Activated T-helper 1 cell treated with anti-CD3 and anti-CD28 coated beads, Interleukin-2, amount 50 U/mL, for 16 hours (primary cell): ENCODE results near the gene NFIX.

Experiments used
- DNase-seq, 2 donors: peaks; one replicate each; pipeline ENCODE4 v3.0.0-alpha.2; 2020; ENCODE audit warnings: low read depth in 1 of 2, low spot score in 1 of 2

NFIX gene

DNA sequence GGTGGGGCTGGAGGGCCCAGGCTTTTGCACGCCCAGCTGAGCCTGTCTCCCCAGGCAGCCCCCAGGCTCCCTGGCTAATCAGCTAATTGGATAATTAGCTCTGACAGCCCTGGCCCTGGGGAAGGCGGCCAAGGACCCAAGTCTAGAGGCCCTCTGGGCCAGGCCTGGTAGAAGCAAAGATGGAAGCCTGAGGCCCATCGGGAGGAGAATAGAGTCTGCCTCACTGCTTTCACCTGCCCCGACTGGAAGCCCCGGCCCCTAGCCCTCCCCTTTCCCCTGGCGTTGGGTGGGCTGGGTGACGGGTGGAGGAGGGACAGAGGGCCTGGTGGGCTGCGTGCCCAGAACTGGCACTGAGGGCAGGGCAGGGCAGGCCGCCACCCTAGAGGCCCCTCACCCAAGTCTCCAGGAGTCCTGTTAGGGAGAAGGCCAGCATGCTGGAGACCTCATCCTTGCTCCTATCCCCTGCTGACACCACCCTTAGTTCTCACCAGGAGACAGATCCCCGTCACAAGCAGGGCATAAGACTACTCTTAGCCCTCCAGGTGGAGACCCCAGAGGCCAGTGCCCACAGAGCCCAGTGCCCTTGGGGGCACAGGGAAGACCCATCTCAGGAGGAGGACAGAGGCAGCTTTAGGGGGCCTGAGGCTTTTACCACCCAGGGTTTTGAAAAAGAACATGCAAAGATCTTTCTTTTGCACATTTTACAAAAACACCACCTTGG is 95.4 kb downstream of the NFIX start:
- no peak for DNase-seq

DNA sequence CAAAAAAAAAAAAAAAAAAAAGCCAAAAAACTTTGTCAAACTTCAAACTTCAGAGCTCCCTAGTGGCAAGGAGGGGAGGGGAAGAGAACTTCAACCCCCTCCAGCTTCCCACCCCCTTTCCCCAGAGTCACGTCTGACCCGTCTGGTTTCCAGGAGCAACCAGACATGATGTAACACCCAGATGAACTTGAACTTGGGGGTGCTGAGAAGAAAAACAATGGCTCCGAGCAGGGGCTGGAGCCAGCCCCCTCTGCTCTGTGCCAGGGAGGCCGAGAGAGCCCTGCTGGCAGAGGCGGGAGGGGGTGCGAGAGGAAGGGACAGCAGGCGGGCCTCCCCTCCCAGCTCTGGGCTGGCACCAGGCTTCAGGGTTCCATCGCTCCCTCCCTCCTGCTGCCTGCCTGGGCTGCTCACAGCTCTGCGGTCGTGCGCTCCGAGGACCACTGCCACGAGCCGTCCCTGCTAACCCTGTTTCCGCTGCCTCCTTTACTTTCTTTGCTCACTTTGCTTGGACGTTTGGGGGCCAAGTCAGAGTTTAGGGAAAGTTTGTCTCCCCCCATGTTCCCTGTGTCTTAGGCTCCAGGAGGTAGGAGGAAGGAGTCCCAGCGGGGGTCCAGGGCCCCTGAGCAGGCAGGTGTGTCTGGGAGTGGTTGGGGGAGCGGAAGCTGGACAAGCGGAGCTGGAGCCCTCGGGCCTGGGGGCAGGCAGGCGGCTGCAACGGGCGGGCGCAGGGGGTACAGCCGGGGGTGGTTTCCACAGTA is 96.3 kb downstream of the NFIX start:
- no peak for DNase-seq

DNA sequence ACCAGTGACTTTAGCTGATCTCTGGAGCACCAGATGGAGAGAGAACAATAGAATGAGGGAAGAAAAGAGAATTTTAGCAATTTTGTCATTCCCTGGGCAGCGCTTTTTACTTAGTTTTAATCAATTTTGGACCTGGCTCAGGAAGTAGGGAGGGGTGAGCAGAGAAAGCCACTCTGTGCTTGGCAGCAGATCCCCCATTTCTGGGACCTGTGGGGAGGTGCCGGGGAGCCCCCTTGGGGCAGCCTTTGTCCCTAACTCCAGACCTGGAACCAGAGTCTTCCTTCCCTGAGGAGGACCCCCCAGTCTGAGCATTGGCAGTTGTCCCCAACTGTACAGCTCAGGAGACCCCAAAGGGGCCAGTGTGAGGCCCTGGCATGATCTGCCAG is 96.9 kb downstream of the NFIX start:
- DNase-seq: no peak

DNA sequence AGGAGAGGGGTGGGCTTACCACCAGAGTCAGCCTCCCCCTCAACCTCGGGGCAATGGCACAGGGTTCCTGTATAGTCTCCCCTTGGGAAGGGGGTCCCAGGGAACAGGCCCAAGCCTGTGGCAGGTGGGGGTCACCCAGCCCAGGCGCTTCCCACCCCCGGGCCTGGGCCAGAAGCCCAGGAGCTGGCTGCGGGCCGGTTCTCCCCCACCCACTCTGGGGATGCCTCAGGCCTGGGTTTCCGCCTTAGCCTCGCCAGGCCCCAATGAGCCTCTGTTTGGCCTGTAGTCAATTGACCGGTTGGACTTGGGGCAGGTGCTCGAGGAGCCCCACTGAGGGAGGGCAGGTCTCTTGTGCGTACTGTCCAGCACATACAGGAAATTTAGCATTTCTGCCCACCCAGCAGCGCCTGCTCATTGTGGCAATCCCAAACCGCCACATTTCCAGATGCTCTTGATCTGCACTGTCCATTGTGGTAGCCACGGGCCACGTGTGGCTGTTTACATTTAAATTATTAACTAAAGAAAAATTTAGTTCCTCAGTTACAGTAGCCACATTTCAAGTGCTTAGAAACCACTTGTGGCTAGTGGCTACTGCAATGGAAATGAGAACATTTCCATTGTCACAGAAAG is 97.4 kb downstream of the NFIX start:
- no peak for DNase-seq

DNA sequence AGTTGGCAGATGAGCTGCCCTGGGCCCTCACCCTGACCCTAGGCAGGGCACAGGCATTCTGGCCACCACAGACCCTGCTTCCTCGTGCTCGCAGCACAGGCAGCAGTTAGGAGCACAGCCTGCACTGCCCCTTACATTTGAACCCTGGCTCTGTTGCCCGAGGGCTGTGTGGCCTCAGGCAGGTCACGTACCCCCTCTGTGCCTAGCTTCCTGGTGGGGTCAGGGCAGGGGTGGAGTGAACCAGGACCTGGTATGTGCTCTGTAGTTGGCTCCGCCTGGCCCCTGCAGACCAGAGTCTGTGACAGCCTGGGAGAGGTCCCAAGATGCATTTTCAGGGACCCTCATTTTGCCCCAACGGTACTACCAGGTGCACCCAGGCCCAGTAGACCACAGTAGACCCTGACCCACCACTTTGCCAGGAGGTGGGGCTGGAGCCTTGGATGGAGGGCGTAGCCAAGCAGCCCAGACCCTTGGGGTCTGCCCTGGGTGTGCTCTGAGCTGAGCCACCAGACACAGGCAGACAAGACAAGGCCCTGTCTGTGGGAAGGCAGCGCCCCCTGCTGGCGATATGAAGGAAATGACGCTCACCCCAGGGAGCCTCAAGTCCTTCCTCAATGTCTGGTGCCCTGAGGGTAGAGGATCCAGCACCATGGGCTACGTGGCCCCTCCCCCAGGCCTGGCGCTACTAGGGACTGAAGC is 98.3 kb downstream of the NFIX start:
- DNase-seq: peak; percentile 64 to 65

DNA sequence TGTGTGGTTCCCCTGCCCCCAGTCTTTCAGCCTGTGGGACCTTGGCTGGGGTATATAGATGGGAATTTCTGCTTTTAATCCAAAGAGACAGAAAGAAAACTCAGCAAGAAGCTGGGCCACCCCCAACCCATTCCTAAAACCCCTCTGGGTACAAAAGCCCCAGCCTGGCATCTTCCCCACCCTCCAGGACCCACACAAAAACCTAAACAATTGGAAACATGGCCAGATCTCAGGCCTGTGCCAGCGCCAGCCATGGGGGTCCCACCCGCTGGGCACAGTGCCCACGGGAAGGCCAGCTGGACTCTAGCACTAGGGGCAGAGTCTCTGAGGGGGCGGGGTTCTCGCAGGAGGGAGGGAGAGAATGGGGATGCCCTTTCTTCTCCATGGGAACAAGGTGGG is 98.8 kb downstream of the NFIX start:
- DNase-seq: no peak

DNA sequence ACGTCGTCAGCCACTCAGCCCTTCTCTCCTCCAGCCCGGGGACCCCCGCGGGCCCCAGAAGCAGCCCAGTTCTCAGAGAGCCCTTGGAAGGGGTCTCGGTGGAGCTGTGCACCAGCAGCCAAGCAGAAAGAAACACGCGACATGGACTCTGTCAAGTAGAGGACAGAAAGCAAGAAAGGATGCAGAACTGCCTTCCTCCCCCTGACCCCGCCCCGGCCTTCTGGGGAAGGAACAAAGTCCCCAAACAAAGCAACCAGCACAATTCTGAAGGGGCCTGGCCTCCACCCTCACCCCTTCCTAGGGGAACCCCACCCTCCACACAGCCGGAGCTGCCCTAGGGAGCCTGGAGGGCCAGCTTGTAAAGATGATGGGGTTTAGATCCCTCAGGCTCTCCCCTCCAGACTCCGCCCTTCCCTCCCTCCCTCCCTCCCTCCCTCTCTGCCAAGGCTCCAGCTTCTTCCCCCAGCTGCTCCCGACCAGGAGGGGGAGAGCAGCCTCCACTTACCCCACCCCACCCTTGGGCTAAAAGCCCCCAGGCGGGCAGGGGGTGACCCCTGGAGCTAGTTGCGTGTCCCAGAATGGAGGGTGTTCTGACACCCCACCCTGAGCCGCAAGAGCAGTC is 99.6 kb downstream of the NFIX start:
- no peak for DNase-seq

DNA sequence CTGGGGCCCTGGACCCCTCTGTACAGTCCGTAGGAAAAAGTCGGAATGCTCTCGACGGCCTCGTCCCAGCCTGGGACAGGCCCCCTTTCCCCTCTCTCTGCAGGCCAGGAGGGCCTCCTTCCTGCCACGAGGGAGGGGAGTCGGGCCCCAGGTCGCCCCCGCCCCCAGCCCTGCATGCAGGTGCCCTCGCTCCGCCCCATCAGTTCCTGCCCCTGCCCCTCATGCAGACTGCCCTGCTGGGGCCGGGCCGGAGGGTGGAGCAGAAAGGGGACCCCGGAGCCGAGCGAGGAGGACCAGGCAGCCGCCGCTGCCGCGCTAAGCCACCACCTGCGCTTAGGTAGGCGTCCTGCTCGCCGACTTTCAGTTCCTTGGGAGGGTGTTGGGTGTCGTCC is 100.1 kb downstream of the NFIX start:
- DNase-seq: no peak

DNA sequence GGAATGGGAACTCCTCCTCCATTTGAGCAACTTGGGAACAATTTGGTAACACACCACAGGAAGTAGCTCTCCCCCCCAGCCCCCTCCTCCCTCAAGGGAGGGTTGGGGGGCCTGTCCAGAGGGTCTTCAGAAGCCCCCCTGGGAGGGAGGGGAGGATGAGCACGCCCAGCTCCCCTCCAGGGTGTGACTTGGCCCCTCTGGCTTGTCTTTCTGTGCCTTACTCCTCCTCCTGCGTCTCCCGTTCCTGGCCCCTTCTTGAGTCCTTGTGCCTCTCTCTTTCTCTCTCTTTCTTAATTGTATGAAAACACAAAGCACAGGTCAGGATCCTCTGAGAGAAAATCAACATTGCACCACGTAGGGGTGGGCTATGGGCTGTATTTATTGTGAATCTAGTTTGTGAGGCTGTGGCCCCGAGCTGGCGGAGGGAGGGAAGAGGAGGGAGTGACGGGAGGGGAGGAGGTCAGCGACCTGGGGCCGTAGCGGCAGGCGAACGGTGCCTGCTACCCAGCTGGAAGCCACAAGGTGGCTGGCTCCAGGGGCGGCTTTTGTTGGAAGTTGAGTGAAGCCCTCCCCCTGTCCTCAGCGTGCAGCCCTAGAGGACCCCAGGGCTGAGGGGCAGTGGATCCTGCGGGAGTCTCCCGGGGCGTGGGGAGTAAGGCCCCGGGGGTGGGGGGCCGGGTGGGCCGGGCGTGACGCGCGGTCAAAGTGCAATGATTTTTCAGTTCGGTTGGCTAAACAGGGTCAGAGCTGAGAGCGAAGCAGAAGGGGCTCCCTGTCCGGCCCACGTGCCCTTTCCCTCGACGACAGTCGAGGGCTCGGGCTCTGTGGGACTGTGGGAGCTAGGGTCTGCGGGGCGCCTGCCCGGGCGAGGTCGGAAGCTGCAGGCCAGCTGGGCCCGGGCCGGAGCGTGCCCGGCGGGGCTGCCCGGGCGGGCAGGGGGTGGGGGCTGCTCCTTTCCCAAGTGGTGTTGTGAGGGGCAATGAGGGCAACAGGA is 101.0 kb downstream of the NFIX start:
- no peak for DNase-seq

DNA sequence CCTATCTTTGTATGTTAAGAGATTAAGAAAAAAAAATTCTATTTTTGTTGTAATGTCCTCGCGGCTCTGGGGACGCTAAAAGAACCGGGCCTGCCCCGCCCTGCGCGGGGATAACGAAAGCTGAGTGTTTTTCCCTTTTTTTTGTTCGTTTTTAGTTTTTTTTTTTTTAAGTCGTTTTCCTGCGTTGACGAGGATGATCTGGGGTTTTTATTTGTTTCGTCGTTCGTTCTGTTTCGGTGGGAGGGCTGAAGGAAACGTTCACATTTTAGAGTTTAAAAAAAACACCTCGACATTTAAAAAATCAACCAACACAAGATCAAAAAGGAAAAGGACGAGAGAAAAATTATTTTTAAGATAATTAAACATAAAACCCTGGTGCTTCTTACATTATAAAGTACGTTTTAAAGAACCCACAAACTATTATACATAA is 101.8 kb downstream of the NFIX start:
- no peak for DNase-seq

DNA sequence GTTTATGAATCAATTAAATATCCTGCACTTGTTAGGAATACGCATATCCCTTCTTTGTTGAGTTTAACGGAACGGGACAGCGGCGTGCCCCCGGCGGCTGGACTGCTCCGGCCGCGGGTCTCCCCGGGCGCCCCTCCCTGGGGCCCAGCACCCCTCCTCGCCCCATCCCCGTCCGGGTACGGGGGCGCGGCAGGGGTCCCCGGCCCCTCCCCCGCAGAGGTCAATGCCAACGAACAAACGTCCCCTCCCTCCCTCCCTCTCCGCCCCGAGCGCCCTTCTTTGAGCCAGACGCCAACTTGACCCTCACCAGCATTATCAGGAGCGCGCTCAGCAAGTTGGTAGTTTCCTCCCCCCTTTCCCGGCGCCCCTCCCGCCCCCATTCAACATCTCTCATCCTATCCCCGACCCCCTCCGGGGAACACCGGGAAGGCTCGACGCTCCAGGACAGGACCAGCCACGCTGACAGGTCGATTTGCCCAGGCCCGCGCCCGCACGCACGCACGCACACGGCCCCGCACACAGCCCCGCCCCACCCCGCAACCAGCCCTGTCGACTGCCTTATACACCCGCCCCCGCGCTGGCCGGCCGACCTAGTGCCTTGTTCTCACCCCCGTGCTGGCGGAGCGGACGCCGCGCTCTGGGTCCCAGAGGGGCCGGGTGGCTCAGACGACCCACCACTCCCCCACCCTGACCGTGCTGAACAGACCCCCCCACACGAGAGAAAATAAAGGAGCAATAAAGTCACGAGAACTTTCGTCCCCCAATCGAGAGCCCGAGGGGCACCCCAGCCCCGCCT is 102.4 kb downstream of the NFIX start:
- no peak for DNase-seq

DNA sequence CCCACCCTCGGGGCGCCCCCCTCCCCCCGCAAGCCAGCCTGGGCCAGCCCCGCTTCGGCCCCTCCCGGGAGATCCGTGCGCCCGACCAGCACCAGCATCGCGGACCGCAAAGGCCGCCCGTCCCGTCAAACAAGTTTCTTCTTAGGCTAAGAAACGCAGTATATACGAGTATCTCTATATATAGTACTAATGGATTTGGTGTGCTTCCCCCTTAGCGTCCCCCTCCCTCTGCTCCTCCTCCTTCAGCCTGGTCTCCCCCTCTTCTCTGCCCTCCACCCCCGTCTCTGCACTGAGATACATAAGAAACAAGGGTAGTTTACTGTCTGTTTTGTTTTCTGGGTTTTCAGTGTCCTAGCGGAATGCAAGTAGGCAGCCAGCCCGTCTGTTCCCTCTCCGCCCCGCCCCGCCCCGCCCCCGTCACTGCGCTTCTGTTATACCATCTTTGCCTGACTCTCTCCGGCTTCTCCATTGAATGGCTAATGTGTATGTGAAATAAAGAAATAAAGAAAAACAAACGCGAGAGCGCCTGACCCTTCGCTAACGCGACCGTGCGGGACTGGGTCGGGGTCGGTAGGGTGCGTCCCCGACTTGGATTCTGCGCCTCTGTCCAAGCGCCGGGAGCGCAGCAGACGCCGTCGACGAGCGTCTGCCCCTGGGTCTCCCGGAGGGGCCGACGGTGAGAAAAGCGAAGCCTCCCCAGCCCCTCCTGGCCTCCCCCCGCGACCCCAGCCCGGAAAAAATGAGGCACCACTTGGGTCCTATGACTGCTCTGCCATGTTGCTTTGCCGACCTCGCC is 103.2 kb downstream of the NFIX start:
- DNase-seq: no peak

DNA sequence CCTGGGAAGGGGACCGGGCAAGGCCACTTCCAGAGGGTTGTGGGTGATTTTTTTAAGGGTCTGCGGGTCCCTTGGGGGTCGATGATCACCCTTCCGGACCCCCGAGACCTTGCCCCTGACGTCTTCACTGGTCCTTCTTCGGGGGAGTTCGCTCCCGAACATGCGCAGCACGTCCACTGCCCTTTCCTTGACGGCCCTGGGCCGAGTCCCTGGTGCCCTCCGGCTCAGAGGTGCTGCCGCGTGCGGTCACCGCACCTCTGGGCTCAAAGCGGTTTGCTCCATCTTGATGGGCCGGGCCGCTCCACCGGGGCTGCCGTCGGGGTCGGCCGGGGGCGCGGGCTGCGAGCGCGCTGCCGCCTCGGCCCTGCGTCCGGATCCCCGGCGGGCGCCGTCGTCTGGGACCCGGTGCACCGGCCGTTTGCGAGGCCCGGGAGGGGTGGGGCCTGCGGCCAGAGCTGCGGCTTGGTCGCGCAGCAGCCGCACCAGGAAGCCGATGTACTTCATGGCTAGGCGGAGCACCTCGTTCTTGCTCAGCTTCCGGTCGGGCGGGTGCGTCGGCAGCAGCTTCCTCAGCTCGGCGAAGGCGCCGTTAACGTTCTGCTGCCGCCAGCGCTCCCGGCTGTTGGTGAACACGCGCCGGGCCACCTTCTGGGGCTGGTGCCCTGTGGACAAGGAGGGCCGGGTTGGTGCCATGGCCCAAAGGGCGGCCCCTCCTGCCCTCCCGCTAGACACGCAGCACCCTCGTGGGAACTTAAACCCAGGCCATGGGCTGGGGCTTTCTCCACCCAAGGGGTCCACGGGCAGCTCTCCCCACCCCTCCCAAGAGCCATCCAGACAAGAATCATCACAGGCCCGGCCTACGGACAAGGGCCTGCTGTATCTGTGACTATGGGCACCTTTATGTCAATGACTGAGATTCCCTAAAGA is 104.1 kb downstream of the NFIX start:
- peak; percentile 61 to 68 for DNase-seq

DNA sequence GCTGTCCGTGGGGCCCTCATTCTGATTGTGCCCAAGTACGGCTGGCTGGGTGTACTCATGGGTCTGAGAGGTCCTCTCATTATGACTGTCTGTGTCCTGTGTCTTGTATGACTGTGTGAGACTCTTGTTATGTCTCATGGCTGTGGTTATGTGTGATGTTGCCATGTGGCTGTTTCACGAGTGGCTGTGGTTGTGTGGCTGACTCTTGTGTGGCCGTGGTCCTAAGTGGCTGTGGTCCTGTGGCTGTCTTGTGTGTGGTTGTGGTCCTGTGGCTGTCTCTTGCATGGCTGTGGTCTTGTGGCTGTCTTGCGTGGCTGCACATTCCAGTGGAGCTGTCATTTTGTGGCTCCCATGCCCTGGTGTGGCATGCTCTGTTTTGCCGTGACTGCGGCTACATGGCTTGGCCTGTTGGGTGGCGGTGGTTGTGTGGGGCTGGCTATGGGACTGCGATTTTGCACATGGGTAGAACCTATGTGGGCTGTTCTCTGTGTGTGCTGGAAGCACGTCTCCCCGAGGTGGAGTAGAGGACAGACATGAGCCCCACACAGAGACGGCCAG is 104.8 kb downstream of the NFIX start:
- DNase-seq: peak; percentile 29 to 48

DNA sequence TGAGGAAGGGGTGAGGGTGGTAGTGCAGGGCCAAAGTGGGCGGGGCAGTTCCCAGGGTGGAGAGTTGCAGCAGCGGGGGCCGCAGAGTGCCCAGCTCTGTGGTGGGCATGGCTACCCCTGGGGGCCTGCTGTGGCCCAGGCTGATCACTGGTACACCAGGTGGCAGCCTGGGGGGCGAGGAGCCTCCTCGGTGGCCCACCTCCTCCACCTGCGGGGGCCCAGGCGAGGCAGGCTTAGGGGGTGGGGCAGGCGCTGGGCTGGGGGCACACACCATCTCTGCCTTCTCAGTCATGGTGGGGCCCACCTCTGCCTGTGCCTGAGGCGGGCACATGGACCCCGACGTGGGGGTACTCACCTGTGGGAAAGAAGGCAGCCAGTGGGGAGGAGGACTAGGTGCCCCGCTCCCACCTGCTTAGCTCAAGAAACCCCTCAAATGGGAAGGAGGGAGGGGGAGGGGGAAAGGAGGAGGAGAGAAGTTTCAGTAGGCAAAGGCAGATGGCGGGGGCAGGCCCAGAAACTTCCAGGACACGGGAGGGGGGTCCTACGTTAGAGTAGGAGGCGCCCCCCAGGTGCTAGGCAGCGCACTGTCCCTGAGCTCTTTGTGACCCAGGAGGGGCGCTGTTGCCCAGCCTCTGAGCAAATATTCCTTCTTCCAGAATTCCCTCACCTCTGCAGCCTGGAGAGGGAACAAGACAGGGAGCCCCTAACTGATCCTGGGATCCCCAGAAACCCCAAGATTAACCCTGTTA is 105.7 kb downstream of the NFIX start:
- DNase-seq: no peak
